Suprapubic skin (tissue), 4 donors: Measurements from ENCODE around the gene ZBTB22. TPM values are rescaled to one million over a fixed set of nuclear protein-coding genes. Genes with fewer than 3 reads are reported as not detected.

Experiments
- DNase-seq, 2 donors: peaks; one replicate each; pipeline ENCODE4 v3.0.0-alpha.2; 2019; ENCODE audit warnings: low spot score in 2 of 2
- H3K27ac ChIP-seq: fragments of 200-600 bp; sonication (generic); one replicate; pipeline ENCODE4 v1.5.1; 2019
- H3K27me3 ChIP-seq: fragments of 200-600 bp; sonication (generic); one replicate; pipeline ENCODE4 v1.5.1; 2019
- H3K36me3 ChIP-seq: fragments of 200-600 bp; sonication (generic); one replicate; pipeline ENCODE4 v1.5.1; 2019
- H3K4me1 ChIP-seq: fragments of 200-600 bp; sonication (generic); one replicate; pipeline ENCODE4 v1.5.1; 2019
- H3K4me3 ChIP-seq: fragments of 200-600 bp; sonication (generic); one replicate; pipeline ENCODE4 v1.5.1; 2019; ENCODE audit warnings: mild to moderate bottlenecking
- H3K9me3 ChIP-seq: fragments of 200-600 bp; sonication (generic); one replicate; pipeline ENCODE4 v1.5.1; 2019
- CTCF ChIP-seq, 2 donors: fragments of 200-600 bp in 1 of 2; fragments of 450-650 bp in 1 of 2; sonication (generic) in 1 of 2; IDR thresholded peaks; one replicate each; pipeline ENCODE4 v1.5.1; 2016 to 2019; ENCODE audit warnings: antibody characterized with exemption in 2 of 2, mild to moderate bottlenecking in 1 of 2, moderate library complexity in 1 of 2
- EP300 ChIP-seq: sonication (generic); formaldehyde crosslinking; IDR thresholded peaks from one replicate; pipeline ENCODE4 v1.6.1; 2017; ENCODE audit warnings: antibody characterized with exemption
- POLR2A ChIP-seq, 2 donors: fragments of 450-650 bp; IDR thresholded peaks; one replicate each; pipeline ENCODE4 v1.6.1; 2017; ENCODE audit warnings: antibody characterized with exemption in 2 of 2, mild to moderate bottlenecking in 2 of 2, moderate library complexity in 2 of 2
- POLR2AphosphoS5 ChIP-seq, 3 donors: sonication (generic); formaldehyde crosslinking; IDR thresholded peaks; one replicate each; pipeline ENCODE4 v1.6.1; 2017; ENCODE audit warnings: antibody characterized with exemption in 3 of 3
- WGBS: methylation state at CpG from one replicate; pipeline ENCODE4 v1.1.5; 2018; 5-methylcytosine and 5-hydroxymethylcytosine counted together
- total RNA-seq, 4 donors: library from RNA; depleted of rRNA; stranded (reverse); fragments of >200 nt; gene quantifications; one replicate each; pipeline ENCODE4 v1.1.0, GENCODE V29; 2016

Gene ZBTB22
- total RNA-seq, 4 donors from 2014 or later = 32.1 to 36.8 (median 33.4) TPM

GRCh38 chr6:33318426-33319073 is 1.0 kb upstream of the ZBTB22 start:
- H3K4me3 ChIP-seq = peak overlapping the region; percentile 50

DNA sequence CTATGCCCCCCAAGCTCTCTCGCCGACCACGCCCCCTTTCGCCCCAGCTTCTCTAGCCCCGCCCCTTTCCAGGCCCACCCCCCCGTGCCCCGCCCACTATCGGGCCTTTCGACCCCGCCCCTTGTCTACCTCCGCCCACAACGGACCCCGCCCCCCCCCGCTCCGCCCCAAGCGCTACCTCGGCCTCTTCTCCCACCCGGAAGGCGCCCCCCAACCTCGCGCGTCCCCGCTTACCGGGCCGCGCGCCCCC is 200 bp downstream of the ZBTB22 start:
- peak in 1 of 2 donors; percentile 87 for DNase-seq
- Histone ChIP-seq H3K27ac (peak overlapping the region; percentile 74), H3K4me1 (peaks cover 72% of the 10 kb centered on the region), H3K4me3 (peak overlapping the region; percentile 50), H3K9me3 (no peaks in the 10 kb centered on the region), H3K27me3 (no peaks in the 10 kb centered on the region), H3K36me3 (peaks cover 22% of the 10 kb centered on the region)
- TF ChIP-seq CTCF (IDR thresholded peaks at IDR 0.05) = no peak
- TF ChIP-seq POLR2A (IDR thresholded peaks at IDR 0.05) = no peak
- TF ChIP-seq EP300 = no peak
- TF ChIP-seq POLR2AphosphoS5 (IDR thresholded peaks at IDR 0.05) = no peak
- 7% methylated on average over 14 of the region's 27 CpGs for WGBS

More at GRCh38 chr6:33318426-33319073, 1.0 kb upstream of the ZBTB22 start:
- peaks cover 73% of the 10 kb centered on the region for H3K4me1 ChIP-seq
- 64% methylated on average over 8 of the region's 8 CpGs for WGBS
- no peaks in the 10 kb centered on the region for H3K9me3 ChIP-seq
- peak overlapping the region; percentile 74 for H3K27ac ChIP-seq
- H3K36me3 ChIP-seq = peaks cover 22% of the 10 kb centered on the region
- TF ChIP-seq EP300 (no peak), CTCF (IDR thresholded peaks at IDR 0.05) (no peak), POLR2A (IDR thresholded peaks at IDR 0.05) (no peak), POLR2AphosphoS5 (IDR thresholded peaks at IDR 0.05) (no peak)
- DNase-seq = no peak
- H3K27me3 ChIP-seq = no peaks in the 10 kb centered on the region

DNA sequence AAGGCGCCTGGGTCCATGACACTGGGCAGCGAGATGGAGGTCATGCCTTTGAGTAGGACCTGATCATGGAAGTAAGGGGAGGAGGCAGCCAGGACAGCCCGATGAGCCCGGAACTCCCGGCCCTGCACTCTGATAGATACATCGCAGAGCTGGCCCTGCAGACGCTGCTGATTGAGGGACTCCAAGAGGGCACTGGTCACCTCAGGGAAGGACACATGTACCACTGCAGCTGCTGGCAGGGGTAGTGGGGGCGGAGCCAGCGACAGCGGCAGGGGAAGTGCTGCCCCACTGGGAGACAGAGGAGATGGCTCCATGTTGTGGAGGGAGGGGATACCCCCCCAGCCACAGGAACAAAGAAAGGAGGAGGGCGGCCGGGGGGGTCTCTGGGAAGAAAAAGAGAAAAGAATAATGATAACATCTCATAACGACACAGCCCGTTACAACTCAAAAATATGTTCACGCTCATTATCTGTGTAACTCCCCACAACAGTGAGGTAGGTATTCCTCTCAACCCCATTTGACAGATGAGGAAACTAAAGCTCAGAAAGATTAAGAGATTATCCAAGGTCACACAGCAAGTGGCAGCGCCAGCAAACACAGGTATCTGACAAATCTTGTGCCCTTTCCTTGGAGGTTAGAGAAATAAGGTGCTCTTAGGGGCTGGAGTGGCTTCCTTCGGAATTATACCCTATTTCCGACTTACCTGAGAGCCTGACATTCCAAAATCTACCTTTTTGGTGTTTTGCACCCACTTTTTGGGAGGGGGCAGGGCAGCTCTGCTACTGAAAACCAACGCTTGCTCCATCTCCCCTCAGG is 733 bp downstream of the ZBTB22 start:
- H3K4me3 ChIP-seq = peak overlapping the region; percentile 50
- H3K36me3 ChIP-seq = peaks cover 22% of the 10 kb centered on the region
- H3K4me1 ChIP-seq = peaks cover 72% of the 10 kb centered on the region
- no peaks in the 10 kb centered on the region for H3K9me3 ChIP-seq
- 76% methylated on average over 19 of the region's 19 CpGs for WGBS
- peak in 1 of 2 donors; percentile 76 for DNase-seq
- H3K27me3 ChIP-seq = no peaks in the 10 kb centered on the region
- peak overlapping the region; percentile 74 for H3K27ac ChIP-seq
- TF ChIP-seq POLR2A (IDR thresholded peaks at IDR 0.05) = no peak
- TF ChIP-seq CTCF (IDR thresholded peaks at IDR 0.05) = no peak
- no peak for TF ChIP-seq POLR2AphosphoS5 (IDR thresholded peaks at IDR 0.05)
- TF ChIP-seq EP300 = no peak

DNA sequence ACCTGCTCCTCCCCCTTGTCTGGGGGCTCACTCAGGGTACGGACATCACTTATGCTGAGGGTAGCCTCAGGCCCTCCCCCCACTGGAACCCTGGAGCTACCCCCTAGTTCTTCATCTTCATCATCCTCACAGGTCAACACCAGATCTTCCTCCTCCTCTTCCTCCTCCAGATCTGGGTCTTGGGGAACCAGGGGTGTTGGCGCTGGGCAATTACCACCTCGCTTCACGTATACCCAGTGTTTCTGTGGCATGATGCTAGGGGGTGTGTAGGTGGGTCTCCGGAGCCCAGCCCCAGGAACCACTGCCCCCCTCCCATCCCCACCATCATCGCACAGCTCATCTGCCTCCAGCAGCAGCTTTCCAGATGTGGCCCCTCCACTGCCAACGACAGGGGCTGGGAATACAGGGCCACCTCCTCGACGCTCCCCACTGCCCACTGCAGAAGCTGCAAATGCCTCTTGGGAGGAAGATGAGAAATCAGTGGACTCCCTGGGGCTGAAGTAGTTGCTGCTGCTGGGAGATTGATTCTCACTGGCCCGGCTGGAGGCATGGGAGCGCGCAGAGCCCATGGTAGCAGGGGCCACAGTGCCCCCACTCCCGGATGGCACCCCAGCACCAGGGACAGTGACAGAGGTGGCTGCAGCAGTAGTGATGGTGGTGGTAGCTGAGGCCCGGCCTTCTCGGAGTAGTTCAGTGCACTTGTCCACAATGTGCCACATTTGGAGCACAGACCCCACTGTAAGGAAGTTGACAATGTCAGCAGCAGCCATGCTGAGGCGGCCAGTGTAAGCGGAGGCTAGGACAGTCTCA is 1.5 kb downstream of the ZBTB22 start:
- no peak for TF ChIP-seq EP300
- peak in 1 of 2 donors; percentile 65 for DNase-seq
- Histone ChIP-seq H3K27me3 (no peaks in the 10 kb centered on the region), H3K4me1 (peaks cover 72% of the 10 kb centered on the region), H3K27ac (no peak overlapping the region), H3K9me3 (no peaks in the 10 kb centered on the region), H3K4me3 (no peak overlapping the region), H3K36me3 (peaks cover 22% of the 10 kb centered on the region)
- WGBS = 91% methylated on average over 10 of the region's 17 CpGs

GRCh38 chr6:33314943-33315792 is 2.4 kb downstream of the ZBTB22 start:
- DNase-seq = peak in 1 of 2 donors; percentile 81
- Histone ChIP-seq H3K27ac (peak overlapping the region; percentile 96), H3K27me3 (no peaks in the 10 kb centered on the region), H3K9me3 (no peaks in the 10 kb centered on the region), H3K36me3 (peaks cover 14% of the 10 kb centered on the region), H3K4me3 (peak overlapping the region; percentile 81), H3K4me1 (peaks cover 65% of the 10 kb centered on the region)
- 39% methylated on average over 43 of the region's 47 CpGs for WGBS
- TF ChIP-seq CTCF (IDR thresholded peaks at IDR 0.05) = no peak
- no peak for TF ChIP-seq POLR2A (IDR thresholded peaks at IDR 0.05)
- TF ChIP-seq EP300 = no peak
- TF ChIP-seq POLR2AphosphoS5 (IDR thresholded peaks at IDR 0.05) = no peak
